HG02943 (cell line): ENCODE data around the gene AMFR.

Experiments used
- ATAC-seq: cut with Tn5 transposase; IDR thresholded peaks from one replicate; pipeline ENCODE4 v1.9.1; 2021; ENCODE audit warnings: mild to moderate bottlenecking, low read depth, moderate library complexity; ENCODE audit not compliant: unreplicated experiment

The AMFR gene

DNA sequence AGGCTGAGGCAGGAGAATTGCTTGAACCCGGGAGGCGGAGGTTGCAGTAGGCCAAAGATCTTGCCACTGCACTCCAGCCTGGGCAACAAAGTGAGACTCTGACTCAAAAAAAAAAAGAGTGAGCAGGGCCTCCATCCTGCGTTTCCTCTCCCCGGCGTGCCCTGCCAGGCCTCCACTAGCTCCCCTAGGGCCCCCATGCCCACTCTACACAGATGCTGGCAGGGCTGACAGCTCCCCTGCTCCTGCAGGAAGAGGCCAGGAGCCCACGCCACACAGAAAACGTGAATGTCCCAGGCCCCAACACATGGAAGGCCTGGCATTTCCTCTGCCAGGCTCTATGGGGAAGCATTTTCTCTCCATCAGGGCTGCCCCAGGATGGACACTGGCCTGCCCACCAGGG lies 109.4 kb downstream of the AMFR start:
- no peak for ATAC-seq

DNA sequence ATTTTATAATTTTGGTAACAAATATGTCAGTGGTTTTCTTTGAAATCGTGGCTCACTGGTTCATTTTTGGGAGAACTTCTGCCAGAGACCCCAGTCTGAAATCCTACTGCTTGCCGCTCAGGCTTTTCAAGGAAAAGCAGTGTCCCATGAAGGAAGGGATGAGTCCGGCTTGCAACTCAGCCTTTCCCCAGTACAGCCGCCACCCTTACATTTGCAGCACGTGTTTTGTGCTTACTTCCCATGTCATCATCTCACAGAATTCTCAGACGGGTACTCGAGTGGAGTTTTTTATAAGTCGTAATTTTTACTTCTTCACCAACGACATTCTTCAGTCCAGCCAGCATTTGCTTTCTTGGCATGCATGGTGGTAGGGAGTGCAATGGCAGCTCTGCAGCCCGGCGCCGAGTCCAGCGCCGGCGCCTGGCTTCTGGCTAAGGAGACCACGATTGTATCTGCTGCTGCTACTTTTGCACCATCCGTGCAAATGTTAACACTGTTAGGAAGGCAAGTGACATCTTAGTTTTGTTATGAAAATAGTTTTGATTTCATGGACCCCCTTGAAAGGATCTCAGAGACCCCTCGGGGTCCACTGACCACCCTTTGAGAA lies 111.0 kb downstream of the AMFR start:
- ATAC-seq = no peak

DNA sequence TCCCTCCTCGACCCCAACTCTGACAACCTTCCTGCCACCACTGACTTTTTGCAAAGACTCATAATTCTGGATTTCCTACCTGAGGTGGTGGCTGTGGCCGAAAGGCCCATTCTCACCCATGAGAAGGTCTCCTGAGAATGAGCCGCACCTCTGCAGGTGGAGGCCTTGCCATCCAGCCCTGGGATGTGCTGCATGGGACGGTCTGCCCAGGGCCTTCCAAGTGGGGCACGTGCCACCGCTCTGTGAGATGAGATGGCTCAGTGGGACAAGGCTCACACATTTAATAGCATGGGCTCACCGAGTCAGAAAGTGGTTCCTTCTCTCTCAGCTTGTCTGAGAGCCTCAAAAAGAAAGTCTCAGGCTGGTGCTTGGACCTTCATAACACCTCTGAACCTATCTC lies 112.8 kb downstream of the AMFR start:
- no peak for ATAC-seq

DNA sequence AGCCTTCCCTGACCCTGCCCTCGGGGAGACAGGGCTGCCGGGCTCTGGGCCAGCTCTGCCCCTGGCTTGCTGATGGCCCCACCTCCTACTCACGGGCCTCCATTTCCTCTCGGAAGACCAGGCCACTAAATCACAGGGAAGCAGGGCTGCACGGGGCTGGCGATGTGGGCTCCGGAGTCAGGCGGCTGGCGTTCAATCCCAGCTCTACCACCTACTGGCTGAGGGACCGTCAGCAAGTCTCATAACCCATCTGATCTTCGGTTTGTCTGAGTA lies 113.4 kb downstream of the AMFR start:
- no peak for ATAC-seq
